GM23338 (cell line): ENCODE results near the gene TANGO2.

Experiments used
- CREB1 ChIP-seq: fragments of 250-450 bp; sonication (Bioruptor Pico); IDR thresholded peaks from 2 replicates; pipeline ENCODE4 v1.5.0; 2020; ENCODE audit warnings: low read depth, mild to moderate bottlenecking, moderate library complexity
- EZH2 ChIP-seq: fragments of 200-600 bp; sonication (generic); IDR thresholded peaks from one replicate; pipeline ENCODE4 v1.8.0; 2017; ENCODE audit warnings: antibody characterized with exemption, mild to moderate bottlenecking, low read depth; ENCODE audit not compliant: unreplicated experiment
- EZH2phosphoT487 ChIP-seq: fragments of 200-600 bp; sonication (generic); IDR thresholded peaks from one replicate; pipeline ENCODE4 v1.8.1; 2018; ENCODE audit warnings: antibody characterized with exemption; ENCODE audit not compliant: unreplicated experiment
- JUNB ChIP-seq: IDR thresholded peaks from one replicate; pipeline ENCODE4 v1.6.1; 2016; ENCODE audit warnings: antibody characterized with exemption; ENCODE audit not compliant: unreplicated experiment
- NANOG ChIP-seq: IDR thresholded peaks from 2 replicates; pipeline ENCODE4 v1.6.1; 2016; ENCODE audit warnings: antibody characterized with exemption, borderline replicate concordance
- POLR2AphosphoS5 ChIP-seq: IDR thresholded peaks from 2 replicates; pipeline ENCODE4 v1.6.1; 2016; ENCODE audit warnings: antibody characterized with exemption, low read depth
- STAT1 ChIP-seq: IDR thresholded peaks from one replicate; pipeline ENCODE4 v1.6.1; 2016; ENCODE audit warnings: antibody characterized with exemption; ENCODE audit not compliant: unreplicated experiment
- ZNF114 ChIP-seq: fragments of 250-450 bp; sonication (Bioruptor Pico); IDR thresholded peaks from 2 replicates; pipeline ENCODE4 v1.5.0; 2020; ENCODE audit warnings: mild to moderate bottlenecking, moderate library complexity
- ZNF331 ChIP-seq: fragments of 250-450 bp; sonication (Bioruptor Pico); IDR thresholded peaks from 2 replicates; pipeline ENCODE4 v1.5.0; 2020; ENCODE audit warnings: low read depth, mild to moderate bottlenecking, moderate library complexity
- TF ChIP-seq, protein P1 (sequence below): IDR thresholded peaks from one replicate; pipeline ENCODE4 v1.6.1; 2018; ENCODE audit warnings: antibody characterized with exemption; ENCODE audit not compliant: unreplicated experiment
- TF ChIP-seq, protein P2 (sequence below), 2 experiments: fragments of 200-600 bp in 1 of 2; sonication (generic) in 1 of 2; conservative IDR thresholded peaks; 2 replicates each; pipeline versions ENCODE4 v1.5.1 to v1.6.1; 2016 to 2017; ENCODE audit warnings: antibody characterized with exemption in 2 of 2, low read depth in 2 of 2, mild to moderate bottlenecking in 2 of 2, moderate library complexity in 1 of 2
- TF ChIP-seq, protein P3 (sequence below): IDR thresholded peaks from 2 replicates; pipeline ENCODE4 v1.6.1; 2016; ENCODE audit warnings: antibody characterized with exemption
- TF ChIP-seq, protein P4 (sequence below): fragments of 250-450 bp; sonication (Bioruptor Pico); IDR thresholded peaks from 2 replicates; pipeline ENCODE4 v1.5.0; 2020; ENCODE audit warnings: mild to moderate bottlenecking, moderate library complexity

DNA sequence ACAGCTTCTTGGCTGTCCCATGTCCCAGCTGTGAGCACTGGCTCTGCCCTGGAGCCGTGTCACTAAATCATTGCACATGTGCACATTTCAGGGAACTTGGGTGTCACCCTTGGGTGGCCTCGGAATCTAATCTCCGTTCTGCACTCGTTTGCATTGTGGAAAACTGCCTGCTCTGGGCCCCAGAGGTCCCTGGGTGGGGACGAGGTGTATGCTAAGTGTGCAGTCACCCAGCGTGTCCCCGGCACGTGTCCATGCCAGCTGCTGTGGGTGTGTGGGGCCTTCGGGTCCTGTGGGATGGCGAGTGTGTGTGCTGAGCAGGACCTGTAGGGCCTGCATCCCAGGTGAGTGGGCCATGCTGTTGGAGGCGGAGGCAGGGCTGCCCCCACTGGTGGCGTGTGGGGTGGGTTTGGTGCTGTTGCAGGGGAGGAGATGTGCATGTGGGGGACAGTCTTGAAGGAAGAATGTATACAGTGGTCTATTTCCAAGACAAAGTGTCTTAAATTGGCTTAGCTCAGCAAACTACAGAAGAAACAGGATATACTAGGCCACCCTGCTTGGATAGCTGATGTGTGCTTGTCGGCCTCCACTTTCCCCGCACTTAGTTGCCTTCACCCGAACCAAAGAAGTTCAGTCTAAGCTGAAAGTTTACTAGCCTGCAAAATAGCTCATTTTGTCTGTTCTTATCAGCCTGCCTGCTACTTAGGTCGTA lies 14.6 kb downstream of the TANGO2 start:
- TF ChIP-seq, protein P1, sequence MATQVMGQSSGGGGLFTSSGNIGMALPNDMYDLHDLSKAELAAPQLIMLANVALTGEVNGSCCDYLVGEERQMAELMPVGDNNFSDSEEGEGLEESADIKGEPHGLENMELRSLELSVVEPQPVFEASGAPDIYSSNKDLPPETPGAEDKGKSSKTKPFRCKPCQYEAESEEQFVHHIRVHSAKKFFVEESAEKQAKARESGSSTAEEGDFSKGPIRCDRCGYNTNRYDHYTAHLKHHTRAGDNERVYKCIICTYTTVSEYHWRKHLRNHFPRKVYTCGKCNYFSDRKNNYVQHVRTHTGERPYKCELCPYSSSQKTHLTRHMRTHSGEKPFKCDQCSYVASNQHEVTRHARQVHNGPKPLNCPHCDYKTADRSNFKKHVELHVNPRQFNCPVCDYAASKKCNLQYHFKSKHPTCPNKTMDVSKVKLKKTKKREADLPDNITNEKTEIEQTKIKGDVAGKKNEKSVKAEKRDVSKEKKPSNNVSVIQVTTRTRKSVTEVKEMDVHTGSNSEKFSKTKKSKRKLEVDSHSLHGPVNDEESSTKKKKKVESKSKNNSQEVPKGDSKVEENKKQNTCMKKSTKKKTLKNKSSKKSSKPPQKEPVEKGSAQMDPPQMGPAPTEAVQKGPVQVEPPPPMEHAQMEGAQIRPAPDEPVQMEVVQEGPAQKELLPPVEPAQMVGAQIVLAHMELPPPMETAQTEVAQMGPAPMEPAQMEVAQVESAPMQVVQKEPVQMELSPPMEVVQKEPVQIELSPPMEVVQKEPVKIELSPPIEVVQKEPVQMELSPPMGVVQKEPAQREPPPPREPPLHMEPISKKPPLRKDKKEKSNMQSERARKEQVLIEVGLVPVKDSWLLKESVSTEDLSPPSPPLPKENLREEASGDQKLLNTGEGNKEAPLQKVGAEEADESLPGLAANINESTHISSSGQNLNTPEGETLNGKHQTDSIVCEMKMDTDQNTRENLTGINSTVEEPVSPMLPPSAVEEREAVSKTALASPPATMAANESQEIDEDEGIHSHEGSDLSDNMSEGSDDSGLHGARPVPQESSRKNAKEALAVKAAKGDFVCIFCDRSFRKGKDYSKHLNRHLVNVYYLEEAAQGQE = no peak
- TF ChIP-seq, protein P2, sequence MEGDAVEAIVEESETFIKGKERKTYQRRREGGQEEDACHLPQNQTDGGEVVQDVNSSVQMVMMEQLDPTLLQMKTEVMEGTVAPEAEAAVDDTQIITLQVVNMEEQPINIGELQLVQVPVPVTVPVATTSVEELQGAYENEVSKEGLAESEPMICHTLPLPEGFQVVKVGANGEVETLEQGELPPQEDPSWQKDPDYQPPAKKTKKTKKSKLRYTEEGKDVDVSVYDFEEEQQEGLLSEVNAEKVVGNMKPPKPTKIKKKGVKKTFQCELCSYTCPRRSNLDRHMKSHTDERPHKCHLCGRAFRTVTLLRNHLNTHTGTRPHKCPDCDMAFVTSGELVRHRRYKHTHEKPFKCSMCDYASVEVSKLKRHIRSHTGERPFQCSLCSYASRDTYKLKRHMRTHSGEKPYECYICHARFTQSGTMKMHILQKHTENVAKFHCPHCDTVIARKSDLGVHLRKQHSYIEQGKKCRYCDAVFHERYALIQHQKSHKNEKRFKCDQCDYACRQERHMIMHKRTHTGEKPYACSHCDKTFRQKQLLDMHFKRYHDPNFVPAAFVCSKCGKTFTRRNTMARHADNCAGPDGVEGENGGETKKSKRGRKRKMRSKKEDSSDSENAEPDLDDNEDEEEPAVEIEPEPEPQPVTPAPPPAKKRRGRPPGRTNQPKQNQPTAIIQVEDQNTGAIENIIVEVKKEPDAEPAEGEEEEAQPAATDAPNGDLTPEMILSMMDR (conservative IDR thresholded peaks at IDR 0.05; ENCODE audit: low read depth in 2 of 2) = no peak
- TF ChIP-seq EZH2 = no peak
- no peak for TF ChIP-seq POLR2AphosphoS5
- no peak for TF ChIP-seq CREB1 (CRISPR knock-in tag)
- no peak for TF ChIP-seq STAT1
- no peak for TF ChIP-seq JUNB
- no peak for TF ChIP-seq NANOG
- TF ChIP-seq EZH2phosphoT487 = no peak
- TF ChIP-seq, protein P3, sequence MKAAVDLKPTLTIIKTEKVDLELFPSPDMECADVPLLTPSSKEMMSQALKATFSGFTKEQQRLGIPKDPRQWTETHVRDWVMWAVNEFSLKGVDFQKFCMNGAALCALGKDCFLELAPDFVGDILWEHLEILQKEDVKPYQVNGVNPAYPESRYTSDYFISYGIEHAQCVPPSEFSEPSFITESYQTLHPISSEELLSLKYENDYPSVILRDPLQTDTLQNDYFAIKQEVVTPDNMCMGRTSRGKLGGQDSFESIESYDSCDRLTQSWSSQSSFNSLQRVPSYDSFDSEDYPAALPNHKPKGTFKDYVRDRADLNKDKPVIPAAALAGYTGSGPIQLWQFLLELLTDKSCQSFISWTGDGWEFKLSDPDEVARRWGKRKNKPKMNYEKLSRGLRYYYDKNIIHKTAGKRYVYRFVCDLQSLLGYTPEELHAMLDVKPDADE = no peak
- TF ChIP-seq, protein P4, sequence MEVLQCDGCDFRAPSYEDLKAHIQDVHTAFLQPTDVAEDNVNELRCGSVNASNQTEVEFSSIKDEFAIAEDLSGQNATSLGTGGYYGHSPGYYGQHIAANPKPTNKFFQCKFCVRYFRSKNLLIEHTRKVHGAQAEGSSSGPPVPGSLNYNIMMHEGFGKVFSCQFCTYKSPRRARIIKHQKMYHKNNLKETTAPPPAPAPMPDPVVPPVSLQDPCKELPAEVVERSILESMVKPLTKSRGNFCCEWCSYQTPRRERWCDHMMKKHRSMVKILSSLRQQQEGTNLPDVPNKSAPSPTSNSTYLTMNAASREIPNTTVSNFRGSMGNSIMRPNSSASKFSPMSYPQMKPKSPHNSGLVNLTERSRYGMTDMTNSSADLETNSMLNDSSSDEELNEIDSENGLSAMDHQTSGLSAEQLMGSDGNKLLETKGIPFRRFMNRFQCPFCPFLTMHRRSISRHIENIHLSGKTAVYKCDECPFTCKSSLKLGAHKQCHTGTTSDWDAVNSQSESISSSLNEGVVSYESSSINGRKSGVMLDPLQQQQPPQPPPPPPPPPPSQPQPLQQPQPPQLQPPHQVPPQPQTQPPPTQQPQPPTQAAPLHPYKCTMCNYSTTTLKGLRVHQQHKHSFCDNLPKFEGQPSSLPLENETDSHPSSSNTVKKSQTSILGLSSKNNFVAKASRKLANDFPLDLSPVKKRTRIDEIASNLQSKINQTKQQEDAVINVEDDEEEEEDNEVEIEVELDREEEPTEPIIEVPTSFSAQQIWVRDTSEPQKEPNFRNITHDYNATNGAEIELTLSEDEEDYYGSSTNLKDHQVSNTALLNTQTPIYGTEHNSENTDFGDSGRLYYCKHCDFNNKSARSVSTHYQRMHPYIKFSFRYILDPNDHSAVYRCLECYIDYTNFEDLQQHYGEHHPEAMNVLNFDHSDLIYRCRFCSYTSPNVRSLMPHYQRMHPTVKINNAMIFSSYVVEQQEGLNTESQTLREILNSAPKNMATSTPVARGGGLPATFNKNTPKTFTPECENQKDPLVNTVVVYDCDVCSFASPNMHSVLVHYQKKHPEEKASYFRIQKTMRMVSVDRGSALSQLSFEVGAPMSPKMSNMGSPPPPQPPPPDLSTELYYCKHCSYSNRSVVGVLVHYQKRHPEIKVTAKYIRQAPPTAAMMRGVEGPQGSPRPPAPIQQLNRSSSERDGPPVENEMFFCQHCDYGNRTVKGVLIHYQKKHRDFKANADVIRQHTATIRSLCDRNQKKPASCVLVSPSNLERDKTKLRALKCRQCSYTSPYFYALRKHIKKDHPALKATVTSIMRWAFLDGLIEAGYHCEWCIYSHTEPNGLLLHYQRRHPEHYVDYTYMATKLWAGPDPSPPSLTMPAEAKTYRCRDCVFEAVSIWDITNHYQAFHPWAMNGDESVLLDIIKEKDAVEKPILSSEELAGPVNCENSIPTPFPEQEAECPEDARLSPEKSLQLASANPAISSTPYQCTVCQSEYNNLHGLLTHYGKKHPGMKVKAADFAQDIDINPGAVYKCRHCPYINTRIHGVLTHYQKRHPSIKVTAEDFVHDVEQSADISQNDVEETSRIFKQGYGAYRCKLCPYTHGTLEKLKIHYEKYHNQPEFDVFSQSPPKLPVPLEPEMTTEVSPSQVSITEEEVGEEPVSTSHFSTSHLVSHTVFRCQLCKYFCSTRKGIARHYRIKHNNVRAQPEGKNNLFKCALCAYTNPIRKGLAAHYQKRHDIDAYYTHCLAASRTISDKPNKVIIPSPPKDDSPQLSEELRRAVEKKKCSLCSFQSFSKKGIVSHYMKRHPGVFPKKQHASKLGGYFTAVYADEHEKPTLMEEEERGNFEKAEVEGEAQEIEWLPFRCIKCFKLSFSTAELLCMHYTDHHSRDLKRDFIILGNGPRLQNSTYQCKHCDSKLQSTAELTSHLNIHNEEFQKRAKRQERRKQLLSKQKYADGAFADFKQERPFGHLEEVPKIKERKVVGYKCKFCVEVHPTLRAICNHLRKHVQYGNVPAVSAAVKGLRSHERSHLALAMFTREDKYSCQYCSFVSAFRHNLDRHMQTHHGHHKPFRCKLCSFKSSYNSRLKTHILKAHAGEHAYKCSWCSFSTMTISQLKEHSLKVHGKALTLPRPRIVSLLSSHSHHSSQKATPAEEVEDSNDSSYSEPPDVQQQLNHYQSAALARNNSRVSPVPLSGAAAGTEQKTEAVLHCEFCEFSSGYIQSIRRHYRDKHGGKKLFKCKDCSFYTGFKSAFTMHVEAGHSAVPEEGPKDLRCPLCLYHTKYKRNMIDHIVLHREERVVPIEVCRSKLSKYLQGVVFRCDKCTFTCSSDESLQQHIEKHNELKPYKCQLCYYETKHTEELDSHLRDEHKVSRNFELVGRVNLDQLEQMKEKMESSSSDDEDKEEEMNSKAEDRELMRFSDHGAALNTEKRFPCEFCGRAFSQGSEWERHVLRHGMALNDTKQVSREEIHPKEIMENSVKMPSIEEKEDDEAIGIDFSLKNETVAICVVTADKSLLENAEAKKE (CRISPR knock-in tag) = no peak
- no peak for TF ChIP-seq ZNF331 (CRISPR knock-in tag)
- TF ChIP-seq ZNF114 (CRISPR knock-in tag) = no peak
